GM19455 (cell line): ENCODE results near the gene FMN1.

Source experiments
- ATAC-seq: cut with Tn5 transposase; IDR thresholded peaks from one replicate; pipeline ENCODE4 v1.9.1; 2021; ENCODE audit not compliant: unreplicated experiment

Gene FMN1

DNA sequence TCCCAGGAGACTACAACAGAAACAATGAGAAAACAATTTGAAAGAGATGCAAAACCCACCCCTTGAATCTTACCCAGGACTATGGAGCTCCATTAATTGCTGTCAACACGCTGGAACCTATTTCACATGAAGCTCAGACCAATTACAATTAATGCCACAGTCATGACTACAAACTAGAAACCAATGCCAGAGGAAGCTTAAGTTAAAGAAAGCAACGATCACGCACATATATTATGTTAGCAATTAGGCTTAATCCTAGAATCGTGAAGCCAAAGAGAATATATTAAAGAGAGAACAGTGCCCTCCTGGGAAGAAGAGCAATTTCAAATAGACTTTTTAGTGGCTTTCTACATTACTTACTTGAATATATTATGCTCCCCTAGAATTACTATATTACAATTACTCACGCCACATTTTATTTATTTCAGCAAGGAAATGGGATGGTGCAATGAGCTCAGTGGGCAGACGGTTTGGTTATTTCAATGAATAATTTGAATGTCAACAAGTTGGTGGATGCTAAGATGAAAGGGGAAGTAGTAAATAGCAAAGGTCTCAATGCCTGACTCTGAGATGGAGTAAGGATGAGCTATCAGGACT is 351.2 kb downstream of the FMN1 start:
- no peak for ATAC-seq

DNA sequence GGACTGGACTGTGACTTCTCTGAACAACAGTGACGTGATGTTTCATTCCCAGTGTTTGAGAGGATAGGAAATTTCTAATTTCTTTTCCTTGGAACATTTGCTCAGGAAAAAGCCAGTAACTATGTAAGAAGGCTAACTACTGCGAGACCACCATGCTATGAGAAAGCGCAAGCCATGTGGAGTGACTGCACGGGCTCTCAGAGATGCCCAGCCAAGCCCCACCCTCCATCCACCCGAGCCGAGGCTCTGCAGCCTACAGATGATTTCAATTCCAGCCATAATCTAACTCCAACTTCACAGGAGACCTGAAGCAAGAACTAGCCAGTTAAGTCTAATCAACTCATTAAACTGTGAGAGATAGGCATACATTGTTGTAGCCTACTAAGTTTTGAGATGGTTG is 352.4 kb downstream of the FMN1 start:
- no peak for ATAC-seq

GRCh38 chr15:32840507-32841245 is 353.8 kb downstream of the FMN1 start:
- ATAC-seq: no peak

DNA sequence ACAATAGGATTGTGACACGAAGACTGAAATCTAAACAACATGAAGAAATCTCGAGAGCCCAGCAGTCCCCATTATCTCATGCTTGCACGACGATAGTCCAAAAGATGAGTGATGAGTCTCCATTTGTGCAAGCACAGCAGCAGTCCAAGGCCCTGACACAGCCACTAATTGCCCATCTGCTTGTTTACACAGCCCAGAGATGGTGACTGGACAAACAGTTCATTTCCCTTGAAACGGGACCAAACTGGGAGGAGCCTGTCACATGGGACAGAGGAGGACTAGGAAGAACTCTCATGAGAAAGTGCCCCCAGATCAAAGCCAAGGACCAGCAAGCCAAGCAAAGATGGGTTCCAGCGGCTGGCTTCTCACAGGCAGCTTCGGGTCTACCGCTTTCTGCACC is 355.7 kb downstream of the FMN1 start:
- ATAC-seq: no peak

GRCh38 chr15:32838338-32838737 is 356.2 kb downstream of the FMN1 start:
- ATAC-seq: no peak

DNA sequence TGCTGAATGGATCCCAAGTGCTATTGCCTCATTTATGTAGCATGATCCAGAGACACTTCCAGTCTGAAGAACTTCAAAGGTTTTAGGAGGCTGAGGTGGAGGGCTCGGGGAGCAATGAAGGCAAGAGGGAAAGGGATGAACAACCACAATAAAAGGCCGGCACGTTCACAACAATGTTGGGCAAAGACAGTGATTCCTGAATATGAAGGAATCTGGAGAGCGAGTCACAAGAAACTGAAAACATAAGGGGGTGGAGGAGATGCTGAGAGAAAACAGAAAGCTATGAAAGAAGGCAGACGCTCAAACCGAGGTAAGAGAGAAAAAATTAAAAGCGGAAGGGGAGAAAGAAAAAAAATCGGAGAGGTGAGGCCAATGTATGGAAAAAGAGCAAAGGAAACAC is 356.6 kb downstream of the FMN1 start:
- ATAC-seq: no peak

DNA sequence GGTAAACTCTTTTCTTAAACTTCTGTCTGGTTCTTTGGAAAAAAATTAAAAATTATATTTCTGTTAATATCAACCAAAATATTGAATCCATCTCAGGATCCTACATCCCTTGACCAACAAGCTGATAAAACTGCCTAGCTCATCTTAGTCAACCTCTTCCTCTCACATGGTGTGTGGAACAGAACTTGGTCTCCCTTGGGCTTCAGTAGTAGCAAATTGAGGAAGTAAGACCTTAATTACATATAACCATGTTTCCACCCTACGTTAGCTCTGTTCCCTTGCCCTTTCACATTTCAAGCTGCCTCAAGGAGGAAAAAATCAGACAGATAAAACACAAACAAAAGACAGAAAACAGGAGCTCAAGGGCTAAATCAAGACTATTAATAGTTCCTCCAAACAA is 360.4 kb downstream of the FMN1 start:
- ATAC-seq: no peak

DNA sequence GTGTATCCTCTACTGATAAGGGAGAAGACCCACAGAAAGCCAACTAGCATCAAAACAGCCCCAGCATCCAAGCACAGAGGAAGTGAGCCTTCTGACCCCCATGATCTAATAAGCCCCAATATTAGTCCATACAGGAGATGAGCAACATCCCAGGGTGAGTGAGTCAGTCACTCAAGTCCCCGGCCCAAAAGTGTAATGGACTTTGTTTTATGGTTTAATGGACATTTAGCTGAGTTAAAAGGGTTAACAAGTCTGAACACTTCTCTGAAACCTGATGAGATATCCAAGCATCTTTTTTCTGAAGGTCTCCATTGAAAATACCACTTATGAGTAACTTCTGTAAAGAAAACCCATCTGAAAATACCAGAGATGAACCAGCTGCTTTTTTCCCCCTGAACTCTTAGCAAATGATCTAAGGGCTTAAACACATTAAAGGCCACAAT is 361.1 kb downstream of the FMN1 start:
- ATAC-seq: no peak

- no peak for ATAC-seq
These were observed 363.0 kb downstream of the FMN1 start for GRCh38 chr15:32831485-32831884.

- no peak for ATAC-seq
These were observed 364.3 kb downstream of the FMN1 start for GRCh38 chr15:32830241-32830640.

GRCh38 chr15:32829436-32829835 is 365.1 kb downstream of the FMN1 start:
- no peak for ATAC-seq

DNA sequence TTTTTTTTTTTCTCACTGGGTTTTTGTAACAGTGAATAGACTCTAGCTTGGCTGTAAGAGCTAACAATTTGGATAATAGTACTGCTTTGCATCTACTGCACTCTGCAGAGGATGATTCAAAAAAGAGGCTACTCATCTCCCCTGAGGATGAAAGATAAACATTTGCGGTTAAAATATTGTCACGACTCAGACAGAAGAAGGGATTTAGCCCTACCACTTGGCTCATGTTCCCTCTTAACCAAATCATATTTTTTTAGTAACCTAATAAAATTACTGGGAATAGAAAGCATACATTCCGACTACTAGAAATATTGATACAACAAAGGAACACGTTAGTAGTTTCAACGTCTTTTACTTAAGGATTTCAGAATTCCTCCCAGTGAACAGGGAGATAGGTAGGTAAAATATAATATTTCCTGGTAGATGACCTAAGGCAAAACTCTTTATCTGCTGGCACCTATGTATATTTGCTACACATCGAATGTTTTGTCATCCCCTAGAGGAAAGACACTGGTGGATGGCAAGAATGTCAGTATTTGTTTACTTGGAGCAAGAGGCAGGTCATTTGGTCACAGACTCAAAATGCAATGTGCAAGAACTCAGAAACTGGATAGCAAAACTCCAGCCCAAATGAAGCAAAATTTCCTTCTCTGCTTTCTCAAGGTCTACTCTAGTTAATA is 365.9 kb downstream of the FMN1 start:
- no peak for ATAC-seq

GRCh38 chr15:32826685-32827084 is 367.8 kb downstream of the FMN1 start:
- no peak for ATAC-seq

DNA sequence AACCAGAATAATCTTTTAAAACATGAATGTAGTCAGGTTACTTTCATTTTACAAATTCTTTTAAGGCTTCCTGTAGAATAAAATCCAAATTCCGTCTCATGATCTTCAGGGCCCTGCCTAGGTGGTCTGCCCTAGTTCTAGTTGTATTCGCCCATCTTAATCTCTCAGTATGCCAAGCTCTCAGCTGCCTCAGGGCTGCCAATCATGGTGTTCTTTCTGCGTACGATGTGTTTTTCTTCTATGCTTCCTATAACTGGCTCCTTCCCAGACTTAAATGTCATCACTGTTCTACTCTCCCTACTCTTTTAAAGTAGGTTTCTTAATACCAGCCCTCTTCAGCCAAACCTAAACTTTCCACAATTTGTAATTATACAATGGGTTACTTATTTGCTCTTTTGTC is 369.3 kb downstream of the FMN1 start:
- ATAC-seq: no peak

DNA sequence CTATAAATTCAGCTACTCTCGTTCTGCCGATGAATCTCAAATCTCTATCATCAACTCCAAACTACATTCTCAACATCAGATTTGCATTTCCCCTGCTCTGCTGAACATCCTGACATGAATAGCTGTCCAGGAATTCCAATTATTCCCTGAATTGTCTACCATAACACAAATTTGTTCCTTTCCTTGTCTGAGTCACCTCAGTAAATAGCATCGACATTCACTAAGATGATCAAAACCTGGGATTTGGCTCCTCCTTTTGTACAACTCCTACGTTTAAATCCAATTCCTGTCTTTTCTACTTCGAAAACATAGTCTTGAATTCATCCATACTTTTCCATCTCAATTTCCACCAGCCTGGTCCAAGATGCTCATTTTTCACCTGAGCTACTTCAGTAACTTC is 369.7 kb downstream of the FMN1 start:
- no peak for ATAC-seq

- no peak for ATAC-seq
These were observed 370.8 kb downstream of the FMN1 start for GRCh38 chr15:32823750-32824149.

GRCh38 chr15:32822739-32823138 is 371.8 kb downstream of the FMN1 start:
- no peak for ATAC-seq

DNA sequence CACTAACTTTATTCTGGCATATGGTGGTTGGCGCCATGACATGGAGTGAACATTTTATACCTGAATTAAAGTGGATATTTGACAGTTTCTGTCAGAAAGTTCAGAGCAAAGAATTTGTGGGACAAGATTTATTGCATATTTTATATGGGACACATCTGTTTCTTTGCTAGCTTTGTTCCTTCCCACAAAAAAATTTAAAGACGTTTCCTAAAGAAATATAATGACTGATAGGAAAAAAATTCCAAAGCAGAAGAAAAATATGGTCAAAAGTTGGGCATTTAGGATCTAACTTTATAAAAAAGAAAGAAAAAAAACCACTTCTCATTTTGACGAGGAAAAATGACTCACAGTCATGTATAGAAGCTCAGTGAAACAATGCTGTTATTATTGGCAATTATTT is 375.1 kb downstream of the FMN1 start:
- ATAC-seq: no peak

DNA sequence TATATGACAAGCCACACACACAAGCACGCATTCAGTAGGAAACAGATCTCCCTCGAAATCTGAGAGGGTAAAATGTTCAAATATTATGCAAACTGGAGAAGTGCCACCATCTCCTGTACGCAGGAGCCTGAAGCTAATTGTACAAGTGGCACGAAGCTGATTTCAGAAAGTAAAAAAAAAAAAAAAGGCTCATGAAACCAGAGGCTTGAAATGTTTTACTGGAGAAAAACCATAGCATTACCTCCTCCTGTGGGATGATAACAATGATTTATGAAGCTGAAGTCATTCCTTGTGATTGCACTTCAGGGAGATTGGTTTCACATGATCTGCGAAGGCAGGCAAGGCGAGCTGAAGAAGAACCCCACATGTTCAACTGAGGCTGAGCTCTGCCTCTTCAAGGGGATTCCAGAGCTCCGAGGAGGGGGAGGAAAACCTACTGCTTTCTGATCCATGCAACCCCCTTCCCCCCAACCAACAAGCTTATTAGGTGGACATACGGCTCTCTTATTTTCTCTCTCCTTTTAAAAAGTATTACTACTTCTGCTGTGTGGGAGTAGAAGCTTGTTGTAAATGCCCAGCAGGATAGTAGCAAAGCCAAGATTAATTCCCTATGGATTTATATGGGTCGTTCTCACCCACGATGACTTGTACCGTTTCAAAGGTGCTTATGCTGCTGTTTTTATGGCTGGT is 375.6 kb downstream of the FMN1 start:
- no peak for ATAC-seq

- no peak for ATAC-seq
These were observed 376.9 kb downstream of the FMN1 start for GRCh38 chr15:32817577-32817976.

DNA sequence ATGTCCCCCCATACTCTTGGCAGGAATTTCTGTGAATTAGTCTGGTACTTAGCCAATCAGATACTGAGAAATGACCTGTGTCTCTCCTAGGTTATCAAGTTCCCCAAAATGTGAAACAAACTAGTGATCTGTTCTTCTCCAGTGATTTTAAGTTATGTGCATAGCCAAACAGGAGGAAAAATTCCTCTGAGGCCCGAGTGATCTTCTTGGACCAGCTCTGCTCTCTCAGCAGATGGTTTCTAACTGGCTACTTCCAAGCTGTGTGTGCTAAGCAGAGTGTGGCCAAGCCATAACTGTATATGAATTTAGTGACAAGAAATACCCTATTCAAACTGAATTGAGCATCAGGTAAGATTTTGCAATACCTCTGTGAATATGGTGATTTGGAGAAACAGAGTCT is 387.2 kb downstream of the FMN1 start:
- no peak for ATAC-seq

- no peak for ATAC-seq
These were observed 390.9 kb downstream of the FMN1 start for GRCh38 chr15:32803631-32804030.
